GM21529 (cell line): ENCODE data around the gene TPCN2.

ENCODE experiments used
- ATAC-seq: cut with Tn5 transposase; IDR thresholded peaks from one replicate; pipeline ENCODE4 v1.9.1; 2021; ENCODE audit not compliant: unreplicated experiment

TPCN2 gene

GRCh38 chr11:69091638-69092165 is 43.0 kb downstream of the TPCN2 start:
- ATAC-seq = no peak

GRCh38 chr11:69092263-69092662 is 43.5 kb downstream of the TPCN2 start:
- no peak for ATAC-seq

DNA sequence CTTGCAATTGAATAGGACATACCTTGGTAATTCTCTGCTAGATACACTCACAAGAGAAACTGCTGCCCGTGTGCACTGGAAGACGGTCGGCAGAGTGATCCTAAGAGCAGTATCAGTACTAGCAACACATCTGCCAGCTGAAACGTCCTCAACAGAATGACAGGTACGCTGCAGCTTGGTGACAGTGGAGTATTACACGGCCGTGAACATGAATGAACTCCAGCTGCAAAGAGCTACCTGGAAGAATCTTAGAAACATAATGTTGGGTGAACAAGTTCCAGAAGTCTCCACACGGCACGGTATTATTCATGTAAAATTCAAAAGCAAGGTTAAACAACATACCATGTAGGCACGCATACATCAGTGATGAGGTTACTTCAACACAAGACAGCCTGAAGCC is 44.4 kb downstream of the TPCN2 start:
- no peak for ATAC-seq

GRCh38 chr11:69094111-69094914 is 45.6 kb downstream of the TPCN2 start:
- no peak for ATAC-seq

DNA sequence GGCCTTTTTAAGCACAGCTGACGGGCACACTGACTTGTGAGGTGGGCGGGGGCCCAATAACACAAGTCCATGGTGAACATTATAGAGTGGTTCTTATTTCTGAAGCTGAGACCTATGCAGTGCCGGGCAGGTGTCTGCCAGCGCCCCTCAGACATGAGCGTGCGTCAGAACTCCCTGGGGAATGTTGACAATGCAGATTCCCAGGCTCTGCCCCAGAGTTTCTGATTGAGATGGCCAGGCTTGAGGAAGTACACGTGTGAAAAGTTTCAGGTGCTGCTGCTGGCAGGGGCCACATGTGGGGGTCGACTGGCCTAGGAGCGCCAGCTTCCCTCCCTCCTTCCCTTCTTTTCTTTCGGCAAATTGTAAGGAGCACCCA is 46.2 kb downstream of the TPCN2 start:
- ATAC-seq = no peak

GRCh38 chr11:69095300-69095699 is 46.6 kb downstream of the TPCN2 start:
- no peak for ATAC-seq

DNA sequence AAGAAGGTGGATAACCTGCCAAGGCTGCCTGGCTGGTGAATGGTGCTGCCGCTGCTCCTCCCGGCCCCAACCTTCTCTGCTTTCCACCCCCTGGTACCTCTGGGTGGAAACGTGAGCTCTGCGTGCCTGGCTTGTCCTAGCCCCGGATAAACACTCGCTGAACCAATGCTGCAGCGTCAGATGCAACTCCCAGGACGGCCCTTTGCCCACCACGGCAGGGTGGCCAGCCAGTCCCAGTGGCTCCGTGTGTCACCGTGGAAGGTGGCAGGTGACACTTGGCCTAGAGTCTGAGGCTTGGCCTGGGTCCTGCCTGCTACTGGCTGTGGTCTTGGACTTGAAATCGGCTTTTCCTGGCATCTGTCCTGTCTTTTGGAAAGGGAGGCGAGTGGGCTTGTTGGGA is 47.7 kb downstream of the TPCN2 start:
- no peak for ATAC-seq

DNA sequence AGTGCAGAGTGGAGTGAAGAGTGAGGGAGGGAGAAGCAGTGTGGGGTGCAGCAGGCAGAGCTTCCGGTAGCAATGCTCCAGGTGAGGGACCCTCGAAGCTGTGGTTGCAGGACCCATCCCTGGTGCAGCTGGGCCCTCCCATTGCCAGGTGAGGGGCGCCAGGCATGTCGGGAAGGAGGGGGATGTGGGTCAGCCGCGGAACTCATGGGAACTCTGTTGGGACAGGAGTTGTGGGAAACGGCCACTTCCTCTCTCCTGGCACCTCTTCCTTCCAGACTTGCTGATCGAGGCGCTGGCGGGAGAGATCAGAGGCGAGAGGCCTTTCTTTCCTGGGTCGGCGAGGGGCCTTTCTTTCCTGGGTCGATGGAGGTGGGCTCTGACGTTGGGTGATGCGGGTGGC is 48.5 kb downstream of the TPCN2 start:
- ATAC-seq = no peak

DNA sequence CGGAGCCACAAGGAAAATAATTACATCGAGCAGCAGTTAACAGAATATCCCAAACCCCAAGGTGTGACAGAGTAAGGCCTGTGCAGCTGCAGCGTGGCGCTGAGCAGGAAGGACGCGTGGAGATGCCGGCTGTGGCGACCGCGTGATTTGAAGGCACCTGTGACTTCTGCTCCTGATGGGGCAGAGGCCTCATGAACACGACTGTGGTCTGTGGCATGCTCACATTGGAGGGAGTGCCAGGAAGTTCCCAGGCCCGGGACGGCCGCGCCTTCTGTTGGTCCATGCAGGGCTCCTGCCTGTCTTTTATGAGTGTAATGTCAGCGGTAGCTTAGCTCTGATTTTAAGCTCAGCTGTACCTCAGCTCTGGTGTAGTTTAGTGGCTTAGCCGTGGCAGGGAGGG is 50.4 kb downstream of the TPCN2 start:
- no peak for ATAC-seq

- ATAC-seq = no peak
Measured at GRCh38 chr11:69100454-69101114, 51.9 kb downstream of the TPCN2 start.

GRCh38 chr11:69101115-69101791 is 52.5 kb downstream of the TPCN2 start:
- no peak for ATAC-seq

DNA sequence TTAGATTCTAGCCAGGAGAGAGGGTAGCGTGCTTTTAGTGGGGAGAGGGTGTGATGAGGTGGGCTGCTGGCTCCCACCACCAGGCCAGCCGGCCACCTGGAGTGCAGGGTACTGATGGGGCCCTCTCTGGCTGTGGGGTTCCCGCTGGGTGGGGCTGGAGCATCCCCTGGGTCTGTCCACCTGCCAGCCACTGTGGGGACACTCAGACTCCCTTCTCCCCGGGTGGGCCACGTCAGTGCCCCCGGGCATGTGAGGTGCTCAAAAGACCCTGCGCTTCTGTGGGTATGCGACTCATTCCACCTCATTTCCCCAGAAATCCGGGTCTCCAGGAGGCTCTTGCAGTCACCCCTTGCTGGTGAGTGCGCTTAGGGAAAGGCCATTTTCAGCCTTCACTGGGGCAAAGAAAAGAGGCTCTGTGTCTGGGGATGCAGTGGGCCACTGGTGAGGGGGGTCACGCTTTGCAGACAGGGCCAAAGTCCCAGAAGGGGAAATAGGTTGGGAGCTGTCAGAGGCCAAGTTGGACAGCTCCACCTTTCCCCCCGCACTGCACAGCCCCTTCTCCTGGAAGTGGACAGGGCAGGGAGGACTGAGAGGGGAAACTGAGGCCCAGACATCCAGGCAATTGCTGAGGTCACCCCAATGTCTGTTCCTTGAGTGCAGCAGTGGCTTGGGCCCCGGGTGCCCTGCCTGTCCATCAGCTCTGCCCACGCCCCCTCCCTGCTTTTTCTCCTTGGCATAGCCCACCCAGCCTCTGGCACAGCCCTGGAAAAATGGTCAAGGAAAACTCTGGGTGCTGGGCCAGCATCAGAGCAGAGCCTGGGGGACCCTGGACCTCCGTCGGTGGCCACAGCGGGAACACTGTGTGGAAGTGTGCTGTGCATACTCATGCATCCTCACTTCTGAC is 53.3 kb downstream of the TPCN2 start:
- no peak for ATAC-seq

DNA sequence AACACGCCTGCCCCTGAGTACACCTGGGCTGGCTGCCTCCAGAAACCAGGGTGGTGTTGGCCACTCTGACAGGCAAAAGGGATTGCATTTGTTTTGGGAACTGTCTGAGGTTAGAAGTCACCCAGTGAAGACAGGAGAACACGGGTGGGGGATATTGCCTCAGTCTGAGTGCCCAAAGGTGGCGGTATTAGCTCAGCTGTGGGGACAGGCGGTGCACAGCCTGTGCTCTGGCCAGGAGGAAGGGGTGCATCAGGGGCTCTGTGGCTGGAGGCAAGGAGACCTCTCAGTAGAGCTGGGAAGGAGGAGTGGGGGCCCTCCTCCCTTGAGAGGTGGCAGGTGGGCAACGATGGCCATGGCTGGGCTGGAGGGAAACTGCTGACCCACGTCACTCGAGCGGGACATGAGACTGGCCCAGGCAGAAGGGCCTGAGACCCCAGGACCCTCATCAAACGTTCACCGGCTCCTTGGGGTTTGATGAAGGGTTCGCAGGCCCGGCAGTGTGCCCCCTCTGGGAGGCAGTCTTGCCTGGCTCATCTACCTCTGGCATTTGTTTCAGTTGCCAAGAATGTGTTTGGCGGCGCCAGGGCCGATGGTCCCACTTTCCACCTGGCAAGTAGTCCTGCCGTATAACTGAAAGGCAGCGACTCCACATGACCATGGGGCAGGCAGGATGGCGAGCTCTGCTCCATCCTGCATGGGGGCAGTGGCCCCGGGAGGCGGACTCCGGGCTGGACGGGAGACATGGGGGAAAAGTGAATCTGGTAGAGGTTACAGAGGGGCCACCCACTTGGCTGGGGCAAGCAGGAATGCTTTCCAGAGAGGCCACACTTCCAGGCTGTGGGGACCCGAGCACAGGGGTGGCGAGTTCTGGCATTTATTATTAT is 54.2 kb downstream of the TPCN2 start:
- ATAC-seq = no peak

DNA sequence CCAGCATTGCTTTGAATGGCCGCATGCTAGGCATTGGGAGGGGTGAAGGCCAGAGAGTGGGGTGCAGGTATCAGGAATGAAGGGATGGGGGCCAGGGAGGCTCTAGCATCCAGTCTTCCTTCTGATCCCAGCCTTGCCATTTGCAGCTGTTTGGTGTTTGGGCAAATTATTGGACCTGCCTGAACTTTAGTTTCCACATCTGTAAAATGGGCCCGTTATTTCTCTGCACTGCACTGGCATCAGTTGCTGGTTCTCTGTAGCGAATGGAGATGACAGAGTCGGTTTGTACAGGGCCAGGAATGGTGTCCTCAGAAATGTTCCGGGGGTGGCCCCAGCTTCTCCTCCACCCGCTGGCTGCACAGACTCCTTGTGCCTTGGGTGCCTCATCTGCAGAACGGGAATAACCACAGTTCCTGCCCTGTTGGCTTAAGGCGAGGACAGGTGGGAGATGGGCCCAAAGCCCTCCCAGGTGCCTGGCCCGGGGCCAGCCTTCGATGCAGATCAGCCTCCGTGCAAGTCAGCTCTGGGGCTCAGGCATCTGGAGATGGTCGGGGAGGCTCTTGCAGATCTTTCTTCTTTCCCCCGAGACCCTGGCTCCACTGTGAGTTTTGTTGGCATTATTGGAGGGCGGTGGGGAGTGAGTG is 55.6 kb downstream of the TPCN2 start:
- ATAC-seq = no peak

GRCh38 chr11:69104856-69105395 is 56.2 kb downstream of the TPCN2 start:
- no peak for ATAC-seq

GRCh38 chr11:69105461-69106030 is 56.8 kb downstream of the TPCN2 start:
- no peak for ATAC-seq

DNA sequence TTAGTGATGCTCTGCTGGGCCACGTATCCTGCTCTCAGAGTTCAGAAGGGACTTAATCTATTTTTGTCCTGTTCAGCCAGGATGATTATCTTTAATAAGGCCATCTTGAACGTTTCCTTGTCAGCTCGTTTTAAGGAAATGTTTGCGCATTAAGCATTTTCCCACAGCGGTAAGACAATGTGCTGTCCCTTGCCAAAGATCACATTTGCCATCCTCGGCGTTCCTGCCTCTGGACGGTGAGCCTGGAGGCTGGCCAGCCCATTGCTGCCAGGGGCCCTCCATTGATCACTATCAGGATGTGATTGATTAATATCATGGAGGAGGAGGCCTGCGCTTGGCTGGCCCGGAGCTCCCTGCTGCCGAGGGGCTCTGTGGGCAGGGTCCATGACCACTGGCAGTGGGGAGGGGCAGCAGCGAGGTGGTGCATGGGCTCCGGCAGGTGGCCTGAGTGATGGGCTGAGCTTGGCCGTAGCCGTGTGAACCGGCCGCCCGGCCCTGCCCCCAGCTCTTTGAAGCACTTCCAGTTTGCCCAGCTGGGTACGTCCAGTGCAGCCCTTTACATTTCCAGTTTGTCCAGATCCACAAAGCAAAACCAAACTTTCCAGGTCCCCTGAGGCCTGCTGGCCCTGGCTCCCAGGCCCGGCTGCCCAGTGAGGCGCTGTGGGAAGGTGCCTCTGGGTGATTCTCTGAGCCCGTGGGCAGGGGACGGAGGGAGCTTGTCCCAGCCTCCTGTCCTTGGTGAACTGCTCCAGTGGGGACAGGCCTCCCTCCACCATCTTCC is 57.5 kb downstream of the TPCN2 start:
- ATAC-seq = no peak

GRCh38 chr11:69107413-69107812 is 58.7 kb downstream of the TPCN2 start:
- ATAC-seq = no peak
